Muscle layer of duodenum (tissue), 2 donors: ENCODE measurements around the gene CLCN1.

Source experiments
- H3K27ac ChIP-seq: one replicate; pipeline ENCODE4 v1.7.0; 2013; ENCODE audit warnings: mild to moderate bottlenecking, low read length
- H3K27me3 ChIP-seq: one replicate; pipeline ENCODE4 v1.7.0; 2013; ENCODE audit warnings: low read depth, mild to moderate bottlenecking, control low read depth, low read length
- H3K36me3 ChIP-seq, 2 donors: one replicate each; pipeline ENCODE4 v1.7.0; 2013; ENCODE audit warnings: low read length in 2 of 2, control low read depth in 1 of 2, mild to moderate bottlenecking in 1 of 2; ENCODE audit not compliant: insufficient read depth in 2 of 2, control insufficient read depth in 1 of 2
- H3K4me1 ChIP-seq, 2 donors: one replicate each; pipeline ENCODE4 v1.7.0; 2013; ENCODE audit warnings: low read length in 2 of 2, mild to moderate bottlenecking in 2 of 2, control low read depth in 1 of 2, moderate library complexity in 1 of 2; ENCODE audit not compliant: insufficient read depth in 2 of 2, control insufficient read depth in 1 of 2
- H3K4me3 ChIP-seq, 2 donors: one replicate each; pipeline ENCODE4 v1.7.0; 2013; ENCODE audit warnings: low read length in 2 of 2, low read depth in 1 of 2, mild to moderate bottlenecking in 1 of 2
- H3K9me3 ChIP-seq, 2 donors: one replicate each; pipeline ENCODE4 v1.7.0; 2013; ENCODE audit warnings: low read length in 2 of 2, control low read depth in 1 of 2, mild to moderate bottlenecking in 1 of 2; ENCODE audit not compliant: control insufficient read depth in 1 of 2
- donor health status: healthy.

CLCN1 gene

DNA sequence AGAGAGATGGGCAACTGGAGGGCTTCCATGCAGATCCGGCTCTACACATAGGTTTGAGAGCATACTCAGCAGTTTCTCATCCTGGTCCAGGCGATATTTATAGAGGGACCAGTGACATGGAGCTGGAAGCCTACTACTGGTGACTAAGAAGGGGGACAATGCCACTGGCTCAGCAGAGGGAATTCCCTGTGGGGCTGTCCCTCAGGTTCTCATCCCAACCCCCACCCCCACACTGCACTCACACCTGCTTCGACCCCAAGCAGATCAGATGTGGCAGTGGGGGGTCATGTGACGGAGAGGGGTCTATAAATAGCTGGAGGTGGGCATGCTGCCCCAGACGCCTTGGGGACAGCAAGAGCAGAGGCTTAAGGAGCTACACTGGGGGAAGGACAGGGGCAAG is at the start of gene CLCN1:
Gene CLCN1, plus strand, starts transcription at position 336 of the 400 bp plus-strand sequence. CDS start 102 bp downstream, outside the sequence.
- no peak within 1 kb of the TSS for H3K27ac ChIP-seq

DNA sequence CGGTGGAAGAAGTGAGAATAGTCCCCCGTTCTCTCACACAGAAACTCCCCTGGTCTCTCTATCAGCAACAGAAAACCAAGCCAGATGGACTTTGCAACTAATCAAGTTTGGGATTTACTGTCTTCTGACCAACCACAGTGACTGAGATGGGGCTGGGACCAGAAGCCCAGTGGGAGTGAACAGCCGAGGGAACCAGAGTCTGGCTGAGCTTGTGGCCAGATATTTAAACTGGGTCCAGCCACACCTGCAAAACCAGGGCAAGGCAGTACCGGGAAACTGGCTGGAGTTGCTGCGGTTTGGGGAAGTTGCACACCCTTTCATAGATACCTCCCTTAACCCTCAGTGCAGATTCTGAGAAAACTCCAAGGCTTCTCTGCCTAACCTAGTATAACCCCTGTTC is 46.7 kb upstream of the CLCN1 start:
- no peaks in the 10 kb centered on the region for H3K9me3 ChIP-seq
- no peak overlapping the region for H3K27ac ChIP-seq
- no peaks in the 10 kb centered on the region for H3K27me3 ChIP-seq
- H3K4me1 ChIP-seq = peaks cover 6 to 10% of the 10 kb centered on the region in 2 donors
- no peak overlapping the region for H3K4me3 ChIP-seq
- H3K36me3 ChIP-seq = peaks cover 31 to 37% of the 10 kb centered on the region in 2 donors

More for the DNA sequence above, at the start of gene CLCN1:
- Histone ChIP-seq H3K4me3 (no peak within 1 kb of the TSS), H3K9me3 (no peaks in the 10 kb centered on the region), H3K4me1 (no peaks in the 10 kb centered on the region), H3K36me3 (no peaks in the 10 kb centered on the region), H3K27me3 (no peaks in the 10 kb centered on the region)

GRCh38 chr7:143271240-143271639 is 44.7 kb upstream of the CLCN1 start:
- Histone ChIP-seq H3K9me3 (no peaks in the 10 kb centered on the region), H3K36me3 (peaks cover 31 to 37% of the 10 kb centered on the region in 2 donors), H3K27me3 (no peaks in the 10 kb centered on the region), H3K4me1 (no peaks in the 10 kb centered on the region), H3K4me3 (no peak overlapping the region), H3K27ac (no peak overlapping the region)

- Histone ChIP-seq H3K36me3 (peaks cover 20 to 24% of the 10 kb centered on the region in 2 donors), H3K9me3 (no peaks in the 10 kb centered on the region), H3K27me3 (no peaks in the 10 kb centered on the region), H3K27ac (no peak overlapping the region), H3K4me3 (no peak overlapping the region), H3K4me1 (no peaks in the 10 kb centered on the region)
Observed at GRCh38 chr7:143272871-143273270, 43.0 kb upstream of the CLCN1 start.

DNA sequence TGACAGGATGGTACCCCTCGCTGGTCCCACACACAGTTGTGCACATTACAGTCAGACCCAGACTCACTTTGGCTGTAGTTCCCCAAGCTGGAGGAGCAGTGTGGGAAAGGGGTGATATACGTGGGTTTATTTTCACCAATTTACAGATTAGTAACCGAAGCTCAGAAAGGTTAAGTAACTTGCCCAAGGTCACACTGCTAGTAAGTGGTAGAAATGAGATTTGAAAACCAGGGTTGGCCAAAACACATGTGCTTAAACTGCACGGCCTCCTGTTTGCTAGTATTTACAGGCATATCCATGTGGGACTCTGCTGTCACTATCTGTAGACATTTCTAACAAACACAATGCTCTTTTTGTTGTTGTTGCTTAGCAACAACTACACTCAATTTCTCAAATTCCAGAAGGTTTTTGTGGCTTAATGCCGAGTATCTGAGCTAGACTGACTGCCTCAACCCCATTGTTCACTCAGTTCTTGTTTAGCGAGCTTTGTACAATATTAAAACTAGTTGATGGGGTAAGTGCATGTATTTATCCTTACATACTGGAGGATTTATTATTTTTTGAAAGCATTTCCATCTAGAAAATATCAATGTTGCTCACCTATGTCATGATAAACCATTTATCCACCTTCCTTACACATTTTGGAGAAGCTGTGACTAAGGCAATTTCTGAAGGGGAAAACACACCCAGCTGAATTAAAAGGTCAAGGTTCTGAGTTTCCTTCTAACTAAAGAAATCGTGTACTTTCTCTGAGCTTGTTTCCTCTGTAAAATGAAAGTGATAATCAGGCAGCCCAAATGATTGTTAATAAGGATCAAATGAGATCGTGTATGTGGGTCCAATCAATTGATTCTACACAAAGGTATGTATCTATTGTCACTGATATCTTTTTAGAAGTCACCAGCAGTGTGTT is 36.5 kb upstream of the CLCN1 start:
- no peaks in the 10 kb centered on the region for H3K27me3 ChIP-seq
- H3K4me1 ChIP-seq = peaks cover 13 to 22% of the 10 kb centered on the region in 2 donors
- H3K9me3 ChIP-seq = no peaks in the 10 kb centered on the region
- peak overlapping the region; percentile 78 for H3K27ac ChIP-seq
- no peaks in the 10 kb centered on the region for H3K36me3 ChIP-seq
- H3K4me3 ChIP-seq = peak overlapping the region in 1 of 2 donors; percentile 22

- Histone ChIP-seq H3K4me3 (peak overlapping the region in 1 of 2 donors; percentile 22), H3K4me1 (peaks cover 13 to 22% of the 10 kb centered on the region in 2 donors), H3K27ac (peak overlapping the region; percentile 78)
Observed at GRCh38 chr7:143280160-143280559, 35.8 kb upstream of the CLCN1 start.

GRCh38 chr7:143280566-143280965 is 35.3 kb upstream of the CLCN1 start:
- no peaks in the 10 kb centered on the region for H3K9me3 ChIP-seq
- peaks cover 13 to 22% of the 10 kb centered on the region in 2 donors for H3K4me1 ChIP-seq
- peak overlapping the region; percentile 78 for H3K27ac ChIP-seq
- no peak overlapping the region for H3K4me3 ChIP-seq
- H3K27me3 ChIP-seq = no peaks in the 10 kb centered on the region
- no peaks in the 10 kb centered on the region for H3K36me3 ChIP-seq

More at GRCh38 chr7:143280160-143280559, 35.8 kb upstream of the CLCN1 start:
- Histone ChIP-seq H3K36me3 (no peaks in the 10 kb centered on the region), H3K27me3 (no peaks in the 10 kb centered on the region), H3K9me3 (no peaks in the 10 kb centered on the region)

DNA sequence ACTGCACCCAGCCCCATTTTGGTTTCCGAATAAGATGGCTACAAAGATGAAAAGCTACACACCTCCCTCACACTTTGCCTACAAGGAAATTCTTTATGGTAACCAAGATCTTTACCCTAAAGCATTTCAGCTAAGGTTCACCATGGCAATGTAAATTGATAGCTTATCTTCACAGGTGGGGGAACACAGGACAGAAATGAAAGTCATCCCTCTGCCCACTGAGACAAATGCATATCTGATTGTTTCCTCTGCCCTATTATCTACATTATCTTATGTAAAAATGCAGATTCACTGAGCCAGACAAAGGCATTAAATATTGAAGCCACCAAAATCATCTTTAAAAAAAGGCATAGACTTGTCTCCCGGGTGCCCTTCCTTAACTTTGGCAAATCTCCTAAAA is 34.4 kb upstream of the CLCN1 start:
- no peak overlapping the region for H3K4me3 ChIP-seq
- H3K27ac ChIP-seq = no peak overlapping the region
- no peaks in the 10 kb centered on the region for H3K36me3 ChIP-seq
- no peaks in the 10 kb centered on the region for H3K9me3 ChIP-seq
- peaks cover 13 to 27% of the 10 kb centered on the region in 2 donors for H3K4me1 ChIP-seq
- no peaks in the 10 kb centered on the region for H3K27me3 ChIP-seq

- no peaks in the 10 kb centered on the region for H3K36me3 ChIP-seq
- H3K27me3 ChIP-seq = no peaks in the 10 kb centered on the region
- no peak overlapping the region for H3K4me3 ChIP-seq
- no peaks in the 10 kb centered on the region for H3K9me3 ChIP-seq
- H3K27ac ChIP-seq = no peak overlapping the region
- H3K4me1 ChIP-seq = peaks cover 15 to 27% of the 10 kb centered on the region in 2 donors
Observed at GRCh38 chr7:143282124-143282523, 33.8 kb upstream of the CLCN1 start.

- H3K36me3 ChIP-seq = no peaks in the 10 kb centered on the region
- H3K27ac ChIP-seq = peak overlapping the region; percentile 76
- H3K4me3 ChIP-seq = no peak overlapping the region
- peaks cover 22 to 27% of the 10 kb centered on the region in 2 donors for H3K4me1 ChIP-seq
- no peaks in the 10 kb centered on the region for H3K27me3 ChIP-seq
- no peaks in the 10 kb centered on the region for H3K9me3 ChIP-seq
Observed at GRCh38 chr7:143283381-143283780, 32.5 kb upstream of the CLCN1 start.

GRCh38 chr7:143284591-143285469 is 31.1 kb upstream of the CLCN1 start, which contains the start of gene TMEM139:
Gene TMEM139 (plus strand): TSS chr7:143284958. CDS start chr7:143285958, 1,000 bp downstream.
- Histone ChIP-seq H3K4me3 (peak within 1 kb of the TSS in 1 of 2 donors; percentile 48), H3K36me3 (no peaks in the 10 kb centered on the region), H3K4me1 (peaks cover 18 to 23% of the 10 kb centered on the region in 2 donors), H3K27ac (peak within 1 kb of the TSS; percentile 76), H3K9me3 (no peaks in the 10 kb centered on the region), H3K27me3 (no peaks in the 10 kb centered on the region)
